K562 (cell line): ENCODE measurements around the gene USP20. TPM values are rescaled to one million over a fixed set of nuclear protein-coding genes. Genes with fewer than 3 reads are reported as not detected.

Experiments used
- ATF4 ChIP-seq: fragments of 450-650 bp; formaldehyde crosslinking; IDR thresholded peaks from 2 replicates; pipeline ENCODE4 v1.4.0; 2022; ENCODE audit warnings: mild to moderate bottlenecking, moderate library complexity
- HCFC1 ChIP-seq: IDR thresholded peaks from 2 replicates; pipeline ENCODE4 v1.6.1; 2012; ENCODE audit warnings: low read depth, low read length, improper control_type of control experiment
- KLF13 ChIP-seq: fragments of 450-650 bp; IDR thresholded peaks from 2 replicates; pipeline ENCODE4 v1.6.1; 2016; ENCODE audit warnings: missing genetic modification characterization, low read depth, mild to moderate bottlenecking, missing compliant biosample characterization, moderate library complexity, borderline replicate concordance
- MYC ChIP-seq, 2 experiments: fragments of 250-450 bp in 1 of 2; sonication (Bioruptor Pico) in 1 of 2; IDR thresholded peaks; 2 replicates each; pipeline versions ENCODE4 v1.5.1 to v1.6.1; 2012 to 2021; ENCODE audit warnings: low read depth in 2 of 2, borderline replicate concordance in 1 of 2, improper control_type of control experiment in 1 of 2, low read length in 1 of 2, mild to moderate bottlenecking in 1 of 2, moderate library complexity in 1 of 2
- RAD21 ChIP-seq, 2 experiments: fragments of 250-450 bp in 1 of 2; fragments of 450-650 bp in 1 of 2; sonication (Bioruptor Pico) in 1 of 2; formaldehyde crosslinking in 1 of 2; IDR thresholded peaks in 1 of 2; conservative IDR thresholded peaks in 1 of 2; 2 replicates each; pipeline versions ENCODE4 v1.4.0 to v1.8.0; 2020 to 2022; ENCODE audit warnings: mild to moderate bottlenecking in 2 of 2, moderate library complexity in 1 of 2
- SIRT6 ChIP-seq: IDR thresholded peaks from one replicate; pipeline ENCODE4 v1.6.1; 2012; ENCODE audit warnings: low read depth, mild to moderate bottlenecking, control low read depth, inconsistent platforms, low read length, moderate library complexity
- SRSF1 ChIP-seq: fragments of 200-400 bp; formaldehyde crosslinking; IDR thresholded peaks from 2 replicates; pipeline ENCODE4 v1.6.1; 2017; ENCODE audit warnings: mild to moderate bottlenecking, low read depth, low read length, moderate library complexity
- SRSF9 ChIP-seq: fragments of 200-400 bp; formaldehyde crosslinking; IDR thresholded peaks from 2 replicates; pipeline ENCODE4 v1.6.1; 2017; ENCODE audit warnings: low read depth, low read length, borderline replicate concordance
- TFAP4 ChIP-seq: sonication (generic); formaldehyde crosslinking; IDR thresholded peaks from 2 replicates; pipeline ENCODE4 v1.8.0; 2022; ENCODE audit warnings: missing genetic modification reagents, mild to moderate bottlenecking, moderate library complexity, borderline replicate concordance
- TFE3 ChIP-seq: fragments of 450-650 bp; formaldehyde crosslinking; IDR thresholded peaks from 2 replicates; pipeline ENCODE4 v1.4.0; 2020; ENCODE audit warnings: mild to moderate bottlenecking, mixed read lengths
- USF1 ChIP-seq: sonication (generic); formaldehyde crosslinking; IDR thresholded peaks from 2 replicates; pipeline ENCODE4 v1.9.0; 2022; ENCODE audit warnings: mild to moderate bottlenecking, missing genetic modification reagents
- ZBTB17 ChIP-seq: fragments of 450-650 bp; formaldehyde crosslinking; IDR thresholded peaks from 2 replicates; pipeline ENCODE4 v1.4.0; 2020; ENCODE audit warnings: mild to moderate bottlenecking
- ZMIZ1 ChIP-seq, 2 experiments: fragments of 150-350 bp in 1 of 2; IDR thresholded peaks; 2 replicates each; pipeline ENCODE4 v1.6.1; 2012 to 2016; ENCODE audit warnings: low read depth in 2 of 2, low read length in 2 of 2, mild to moderate bottlenecking in 1 of 2, moderate library complexity in 1 of 2
- ZNF133 ChIP-seq: fragments of 250-450 bp; sonication (Bioruptor Pico); IDR thresholded peaks from 2 replicates; pipeline ENCODE4 v1.4.0; 2020; ENCODE audit warnings: mild to moderate bottlenecking
- ZNF146 ChIP-seq: IDR thresholded peaks from one replicate; pipeline ENCODE4 v1.6.1; 2018; ENCODE audit warnings: missing compliant biosample characterization; ENCODE audit not compliant: unreplicated experiment
- ZNF583 ChIP-seq: fragments of 250-450 bp; sonication (Bioruptor Pico); IDR thresholded peaks from 2 replicates; pipeline ENCODE4 v1.4.0; 2020
- polyA plus RNA-seq, 8 experiments: library from polyadenylated mRNA; depleted of rRNA in 4 of 8; stranded (reverse) in 5 of 8; unstranded in 3 of 8; fragments of >200 nt; fragmentation: Nextera tagmentation in 2 of 8; fragmentation: Illumina TruSeq in 1 of 8; extraction: Ambion mirVana in 2 of 8; extraction: Trizol in 1 of 8; gene quantifications; 2 replicates each; pipeline versions ENCODE4 v1.2.1 to v1.2.3, GENCODE V29; 2011 to 2014; ENCODE audit warnings: inconsistent platforms in 1 of 8, missing spikeins in 1 of 8
- total RNA-seq, 7 experiments: library from RNA; depleted of rRNA in 6 of 7; stranded (reverse); fragments of >200 nt in 6 of 7; fragmentation: Illumina TruSeq in 2 of 7; extraction: Trizol in 2 of 7; gene quantifications; 2 replicates each; pipeline versions ENCODE4 v1.2.1 to v1.2.3, GENCODE V29; 2011 to 2021; ENCODE audit warnings: low replicate concordance in 1 of 7

The USP20 gene
- total and polyA plus RNA-seq, 9 of the 15 experiments (the other 6 are each of a cell fraction or from before 2014, with no cell fraction given): 1.9 to 136 (median 49.1) TPM

GRCh38 chr9:129888293-129889121, 53.2 kb downstream of the USP20 start (continued):
- TF ChIP-seq TFE3 (CRISPR knock-in tag) (no peak), ZMIZ1 (IDR thresholded peaks at IDR 0.05; ENCODE audit: low read depth in 2 of 2, low read length in 2 of 2) (0 out of 4 replicates have a peak, but pooled peaks of 1 of the 2 experiments have one; percentile 9), ZNF146 (no peak), ZBTB17 (CRISPR knock-in tag) (peak; percentile 78), SRSF1 (no peak), HCFC1 (0 out of 2 replicates have a peak, but pooled peaks have one; percentile 21), SIRT6 (no peak), RAD21 (CRISPR knock-in tag; conservative IDR thresholded peaks at IDR 0.05 in 1 of 2, IDR thresholded peaks at IDR 0.05 in 1 of 2) (peak in 1 of 2 experiments; percentile 8; a peak in 1 of 4 replicates), TFAP4 (no peak), ZNF133 (CRISPR knock-in tag) (no peak), KLF13 (0 out of 2 replicates have a peak, but pooled peaks have one; percentile 16), ATF4 (0 out of 2 replicates have a peak, but pooled peaks have one; percentile 3), ZNF583 (CRISPR knock-in tag) (no peak), SRSF9 (no peak), USF1 (CRISPR knock-in tag) (no peak), MYC (IDR thresholded peaks at IDR 0.05; ENCODE audit: low read depth, low read length) (no peak), MYC (CRISPR knock-in tag; IDR thresholded peaks at IDR 0.05; ENCODE audit: borderline replicate concordance, low read depth) (peak; percentile 57; the same call in 1 of the 2 replicates)
